ENCODE results near the gene QSOX2.

QSOX2 gene

GRCh38 chr9:136233868-136234267 is 11.7 kb downstream of the QSOX2 start:
- peaks cover 82% of the 10 kb centered on the region for H3K36me3 Mint-ChIP-seq (ENCODE audit: low read depth)
- H3K27me3 Mint-ChIP-seq, result no peaks in the 10 kb centered on the region
- H3K4me1 Mint-ChIP-seq (ENCODE audit: low read depth), result peaks cover 59% of the 10 kb centered on the region
- H3K9me3 Mint-ChIP-seq, result no peaks in the 10 kb centered on the region
- peak overlapping the region; percentile 81 for H3K27ac Mint-ChIP-seq
- no peak overlapping the region for H3K4me3 Mint-ChIP-seq
- DNase-seq, result no peak

GRCh38 chr9:136233411-136233810 is 12.2 kb downstream of the QSOX2 start:
- Mint-ChIP-seq H3K36me3 (ENCODE audit: low read depth) (peaks cover 82% of the 10 kb centered on the region), H3K4me1 (ENCODE audit: low read depth) (peaks cover 61% of the 10 kb centered on the region), H3K27ac (peak overlapping the region; percentile 81), H3K27me3 (no peaks in the 10 kb centered on the region), H3K4me3 (no peak overlapping the region), H3K9me3 (no peaks in the 10 kb centered on the region)
- DNase-seq, result no peak

GRCh38 chr9:136232969-136233368 is 12.6 kb downstream of the QSOX2 start:
- Mint-ChIP-seq H3K27ac (peak overlapping the region; percentile 81), H3K9me3 (no peaks in the 10 kb centered on the region), H3K4me3 (no peak overlapping the region), H3K36me3 (ENCODE audit: low read depth) (peaks cover 82% of the 10 kb centered on the region), H3K4me1 (ENCODE audit: low read depth) (peaks cover 63% of the 10 kb centered on the region), H3K27me3 (no peaks in the 10 kb centered on the region)
- no peak for DNase-seq

GRCh38 chr9:136231478-136232297 is 13.9 kb downstream of the QSOX2 start:
- Mint-ChIP-seq H3K36me3 (ENCODE audit: low read depth) (peaks cover 85% of the 10 kb centered on the region), H3K4me1 (ENCODE audit: low read depth) (peaks cover 67% of the 10 kb centered on the region), H3K9me3 (no peaks in the 10 kb centered on the region), H3K4me3 (peak overlapping the region; percentile 41), H3K27ac (peak overlapping the region; percentile 87), H3K27me3 (no peaks in the 10 kb centered on the region)
- DNase-seq, result no peak

DNA sequence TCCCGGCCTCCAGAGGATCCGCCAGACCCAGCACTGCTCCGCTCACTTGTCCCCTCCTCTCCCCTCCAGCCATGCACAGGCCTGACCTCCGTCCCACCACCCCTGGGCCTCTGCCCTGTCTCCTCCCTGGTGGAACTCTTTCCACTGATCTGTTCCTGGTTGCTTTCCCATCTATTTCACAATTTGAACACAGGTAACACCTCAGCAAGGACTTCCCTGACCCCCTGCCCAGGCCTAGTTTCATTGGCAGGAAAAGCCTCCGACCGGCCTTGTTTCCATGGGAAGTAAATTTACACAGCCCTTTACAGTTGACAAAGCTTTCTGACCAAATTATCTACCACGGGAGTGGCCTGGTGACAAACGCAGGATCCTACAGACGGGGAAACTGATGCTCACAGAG is 14.8 kb downstream of the QSOX2 start:
- no peaks in the 10 kb centered on the region for H3K27me3 Mint-ChIP-seq
- H3K9me3 Mint-ChIP-seq, result no peaks in the 10 kb centered on the region
- H3K4me3 Mint-ChIP-seq, result no peak overlapping the region
- H3K27ac Mint-ChIP-seq, result peak overlapping the region; percentile 26
- H3K36me3 Mint-ChIP-seq (ENCODE audit: low read depth), result peaks cover 85% of the 10 kb centered on the region
- DNase-seq, result no peak
- H3K4me1 Mint-ChIP-seq (ENCODE audit: low read depth), result peaks cover 73% of the 10 kb centered on the region

DNA sequence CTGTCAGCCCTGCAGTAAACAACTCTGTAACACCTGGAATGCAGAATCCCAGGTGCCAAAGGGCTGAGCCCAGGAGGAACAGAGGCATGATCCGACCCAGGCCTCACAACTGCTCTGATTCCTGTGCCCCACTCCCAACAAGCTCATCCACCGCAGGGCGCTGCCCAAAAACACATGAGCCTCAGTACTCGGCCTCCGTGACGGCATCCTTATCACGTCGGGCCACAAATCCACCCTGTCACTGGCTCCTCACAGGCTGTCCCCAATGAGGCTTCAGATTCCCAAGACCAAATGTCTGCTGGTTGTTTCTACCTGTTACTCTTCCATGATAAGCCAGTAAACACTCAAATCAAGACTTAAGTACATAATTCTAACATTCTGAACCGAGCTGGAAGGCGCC is 15.2 kb downstream of the QSOX2 start:
- peaks cover 76% of the 10 kb centered on the region for H3K4me1 Mint-ChIP-seq (ENCODE audit: low read depth)
- no peak for DNase-seq
- peak overlapping the region; percentile 14 for H3K27ac Mint-ChIP-seq
- peaks cover 85% of the 10 kb centered on the region for H3K36me3 Mint-ChIP-seq (ENCODE audit: low read depth)
- H3K4me3 Mint-ChIP-seq, result no peak overlapping the region
- H3K27me3 Mint-ChIP-seq, result no peaks in the 10 kb centered on the region
- H3K9me3 Mint-ChIP-seq, result no peaks in the 10 kb centered on the region

DNA sequence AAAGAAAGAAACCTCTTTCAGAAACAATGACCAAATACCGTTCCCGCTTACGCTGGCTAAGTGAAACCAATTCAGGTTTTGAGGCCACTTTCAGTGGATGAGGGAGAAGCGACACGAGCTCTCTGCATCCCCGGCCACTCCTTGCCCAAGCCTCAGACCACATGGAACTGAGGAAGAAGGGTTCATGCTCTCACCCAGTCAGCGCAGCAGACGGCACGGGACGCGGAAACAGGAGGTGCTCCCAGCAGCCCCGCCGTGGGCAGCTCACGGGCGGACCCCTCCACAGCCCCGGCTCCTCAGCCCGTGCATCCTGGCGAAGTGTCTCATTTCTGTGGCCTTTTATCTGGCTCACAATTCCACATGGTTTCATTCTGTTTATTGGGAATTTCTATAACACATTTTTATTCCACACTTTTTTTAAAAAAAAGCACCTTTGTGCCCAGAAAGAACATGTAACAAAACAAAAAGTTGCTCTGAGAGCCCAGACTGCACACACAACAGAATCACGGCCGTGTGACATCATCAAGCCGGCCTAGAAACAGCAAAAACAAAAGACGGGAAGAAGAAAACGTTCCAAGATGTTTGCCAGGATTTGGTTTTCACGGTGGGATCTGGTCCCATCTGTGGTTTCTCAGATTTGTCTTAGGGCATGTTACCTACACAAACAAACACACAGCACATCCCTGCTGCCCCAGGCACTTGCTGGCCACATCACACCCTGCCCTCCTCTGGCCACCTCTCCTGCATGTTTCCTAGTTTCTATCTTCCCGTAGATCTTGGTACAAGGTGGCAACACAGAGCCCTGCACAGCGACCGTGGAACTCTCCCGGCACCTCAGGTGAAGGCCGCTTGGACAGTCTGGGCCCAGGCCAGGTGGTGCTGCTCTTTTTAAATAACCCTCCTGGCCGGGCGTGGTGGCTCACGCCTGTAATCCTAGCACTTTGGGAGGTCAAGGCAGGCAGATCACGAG is 16.2 kb downstream of the QSOX2 start:
- Mint-ChIP-seq H3K4me3 (no peak overlapping the region), H3K9me3 (no peaks in the 10 kb centered on the region), H3K27me3 (no peaks in the 10 kb centered on the region), H3K36me3 (ENCODE audit: low read depth) (peaks cover 84% of the 10 kb centered on the region), H3K27ac (no peak overlapping the region), H3K4me1 (ENCODE audit: low read depth) (peaks cover 71% of the 10 kb centered on the region)
- no peak for DNase-seq

- no peak for DNase-seq
- H3K4me1 Mint-ChIP-seq (ENCODE audit: low read depth), result peaks cover 60% of the 10 kb centered on the region
- peaks cover 82% of the 10 kb centered on the region for H3K36me3 Mint-ChIP-seq (ENCODE audit: low read depth)
- H3K4me3 Mint-ChIP-seq, result no peak overlapping the region
- H3K9me3 Mint-ChIP-seq, result no peaks in the 10 kb centered on the region
- H3K27ac Mint-ChIP-seq, result peak overlapping the region; percentile 78
- H3K27me3 Mint-ChIP-seq, result no peaks in the 10 kb centered on the region
Observed at GRCh38 chr9:136228107-136228875, 17.3 kb downstream of the QSOX2 start.

DNA sequence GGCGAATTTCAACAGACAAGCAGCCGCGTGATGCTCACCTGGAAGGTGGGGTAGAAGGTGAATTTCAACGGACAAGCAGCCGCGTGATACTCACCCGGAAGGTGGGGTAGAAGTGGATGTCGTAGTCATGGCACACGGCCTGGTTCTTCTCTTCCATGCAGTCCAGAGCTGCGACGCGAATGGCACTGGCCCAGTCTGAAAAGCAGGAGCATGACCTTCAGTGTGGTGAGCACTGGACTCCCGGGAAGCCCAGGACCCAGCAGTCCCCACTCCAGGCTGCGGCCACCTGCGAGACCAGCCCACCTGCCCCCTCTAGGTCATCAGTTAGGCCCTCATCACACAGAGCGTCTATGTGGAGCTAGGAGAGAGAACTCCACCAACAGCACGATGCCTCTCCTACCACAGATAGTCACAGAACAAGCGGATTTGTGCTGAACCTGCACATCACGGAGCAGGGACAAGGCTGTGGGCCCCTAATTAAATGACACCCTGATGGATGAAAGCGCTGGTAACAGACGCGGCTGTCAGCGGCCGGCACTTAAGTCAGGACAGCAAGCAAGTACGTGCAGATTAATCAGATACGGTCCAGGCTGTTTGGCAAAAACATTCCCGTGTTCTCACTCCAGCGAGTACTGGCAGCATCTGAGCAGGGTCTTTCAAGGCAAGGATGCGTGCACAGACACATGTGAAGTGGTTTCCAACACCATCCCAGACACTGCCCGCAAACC is 18.8 kb downstream of the QSOX2 start:
- peaks cover 89% of the 10 kb centered on the region for H3K36me3 Mint-ChIP-seq (ENCODE audit: low read depth)
- no peak overlapping the region for H3K4me3 Mint-ChIP-seq
- H3K27me3 Mint-ChIP-seq, result no peaks in the 10 kb centered on the region
- H3K9me3 Mint-ChIP-seq, result no peaks in the 10 kb centered on the region
- DNase-seq, result no peak
- H3K4me1 Mint-ChIP-seq (ENCODE audit: low read depth), result peaks cover 47% of the 10 kb centered on the region
- H3K27ac Mint-ChIP-seq, result no peak overlapping the region

DNA sequence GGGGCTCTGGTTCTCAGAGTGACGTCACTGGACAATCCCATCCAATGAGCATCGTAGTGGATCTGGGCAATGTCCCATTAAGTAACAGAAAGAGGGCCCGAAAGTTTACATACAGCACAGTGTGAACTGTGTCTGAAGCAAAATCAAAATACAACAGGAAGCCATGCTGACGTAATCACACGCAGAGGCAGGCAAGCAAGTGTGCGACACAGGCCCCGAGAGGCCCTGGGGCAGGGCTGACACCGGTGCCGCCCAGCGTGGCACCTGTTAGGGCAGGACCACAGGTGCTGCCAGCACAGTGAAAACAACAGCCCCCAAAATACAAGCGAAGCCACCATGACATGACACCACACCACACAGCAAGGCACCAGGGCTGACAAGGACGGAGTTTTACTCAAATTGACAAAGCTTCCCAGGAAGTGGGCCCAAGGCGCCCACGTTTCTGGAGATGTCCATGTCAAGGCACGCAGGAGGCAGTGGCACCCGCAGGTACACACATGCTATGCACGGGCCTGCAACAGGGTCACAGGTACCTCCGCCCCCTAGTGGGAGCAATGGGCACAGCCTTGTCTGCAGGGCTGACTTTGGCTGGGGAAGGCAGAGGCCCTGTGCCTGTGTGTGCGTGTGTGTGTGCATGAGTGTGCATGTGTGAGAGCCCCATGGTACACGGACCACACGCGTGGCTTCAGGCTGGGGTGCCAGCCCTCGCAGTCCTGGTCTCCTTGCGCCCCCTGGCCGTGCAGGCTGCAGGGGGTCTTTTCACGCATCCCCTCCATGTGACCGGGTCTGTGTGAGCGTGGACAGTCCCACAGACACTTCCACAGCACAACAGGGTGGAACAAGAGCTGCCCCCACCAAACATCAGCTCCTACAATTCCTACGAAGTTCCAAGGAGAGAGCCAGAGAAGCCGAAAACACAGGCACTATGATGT is 19.6 kb downstream of the QSOX2 start:
- H3K4me3 Mint-ChIP-seq, result peak overlapping the region; percentile 5

GRCh38 chr9:136225366-136225747 is 20.3 kb downstream of the QSOX2 start:
- Mint-ChIP-seq H3K9me3 (no peaks in the 10 kb centered on the region), H3K4me1 (ENCODE audit: low read depth) (peaks cover 42% of the 10 kb centered on the region), H3K36me3 (ENCODE audit: low read depth) (peaks cover 89% of the 10 kb centered on the region), H3K27ac (peak overlapping the region; percentile 62), H3K4me3 (peak overlapping the region; percentile 5), H3K27me3 (no peaks in the 10 kb centered on the region)
- no peak for DNase-seq

More for the DNA sequence above, 19.6 kb downstream of the QSOX2 start:
- H3K27me3 Mint-ChIP-seq, result no peaks in the 10 kb centered on the region
- no peaks in the 10 kb centered on the region for H3K9me3 Mint-ChIP-seq
- H3K4me1 Mint-ChIP-seq (ENCODE audit: low read depth), result peaks cover 41% of the 10 kb centered on the region
- H3K27ac Mint-ChIP-seq, result peak overlapping the region; percentile 62
- peak; percentile 78 for DNase-seq
- peaks cover 89% of the 10 kb centered on the region for H3K36me3 Mint-ChIP-seq (ENCODE audit: low read depth)

DNA sequence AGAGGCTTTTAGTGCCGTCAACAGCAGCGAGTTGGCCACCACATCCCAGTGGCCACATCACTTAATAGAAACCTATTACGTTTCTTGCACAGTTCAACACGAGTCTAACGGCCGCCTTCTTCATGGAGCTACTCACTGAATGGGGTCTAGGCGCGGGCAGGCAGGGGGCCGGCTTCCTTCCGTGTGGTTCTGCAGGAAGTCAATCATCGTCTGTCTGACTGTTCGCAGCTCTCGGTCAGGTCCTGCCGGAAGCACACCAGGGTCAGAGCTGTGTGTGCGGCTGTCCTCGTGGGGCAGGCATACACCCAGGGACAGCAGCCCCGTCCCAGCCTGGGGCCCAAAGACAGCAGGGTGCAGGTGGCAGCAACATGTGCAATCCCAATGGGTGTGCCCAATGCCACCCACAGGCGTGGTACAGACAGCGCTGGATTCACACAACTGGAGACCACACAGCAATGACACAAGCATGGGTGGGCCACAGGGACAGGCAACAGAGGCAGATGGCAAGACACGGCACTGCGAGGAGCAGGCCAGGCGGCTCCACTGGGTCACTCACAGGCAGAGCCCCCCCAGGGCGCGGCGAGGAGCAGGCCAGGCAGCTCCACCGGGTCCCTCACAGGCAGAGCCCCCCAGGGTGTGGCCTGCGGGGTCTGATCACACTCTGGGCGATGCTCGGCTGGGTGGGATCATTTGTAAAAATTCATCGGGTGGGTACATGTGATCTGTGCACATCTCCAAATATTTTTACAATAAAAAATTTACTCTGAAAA is 21.6 kb downstream of the QSOX2 start:
- H3K27ac Mint-ChIP-seq, result no peak overlapping the region
- no peak overlapping the region for H3K4me3 Mint-ChIP-seq
- peaks cover 90% of the 10 kb centered on the region for H3K36me3 Mint-ChIP-seq (ENCODE audit: low read depth)
- no peak for DNase-seq
- H3K4me1 Mint-ChIP-seq (ENCODE audit: low read depth), result peaks cover 42% of the 10 kb centered on the region
- H3K27me3 Mint-ChIP-seq, result no peaks in the 10 kb centered on the region
- H3K9me3 Mint-ChIP-seq, result no peaks in the 10 kb centered on the region
